Measurements from ENCODE around the gene TMEM260. TPM values are rescaled to one million over a fixed set of nuclear protein-coding genes. Genes with fewer than 3 reads are reported as not detected.
A peak's percentile ranks its signal among the peaks of the same experiment; 100 is the strongest.

Gene TMEM260
- total RNA-seq (10 to 100 TPM; 21.2 to 42.9 (median 33.2) TPM), polyA plus RNA-seq (10 to 100 TPM in 1 of 3 donors, 1 to 10 TPM in 2; 8.4 to 10.2 (median 9.9) TPM)
- long read RNA-seq, donor 1, full-length matches to known transcripts: 3 of 3 reads
- long read RNA-seq, donor 1, partial matches to known transcripts: 0 of 3 reads
- long read RNA-seq, donor 1, other reads (novel, unspliced or antisense): 0 of 3 reads
- long read RNA-seq, donor 2, full-length matches to known transcripts: 1 of 1 reads
- long read RNA-seq, donor 2, partial matches to known transcripts: 0 of 1 reads
- long read RNA-seq, donor 2, other reads (novel, unspliced or antisense): 0 of 1 reads

DNA sequence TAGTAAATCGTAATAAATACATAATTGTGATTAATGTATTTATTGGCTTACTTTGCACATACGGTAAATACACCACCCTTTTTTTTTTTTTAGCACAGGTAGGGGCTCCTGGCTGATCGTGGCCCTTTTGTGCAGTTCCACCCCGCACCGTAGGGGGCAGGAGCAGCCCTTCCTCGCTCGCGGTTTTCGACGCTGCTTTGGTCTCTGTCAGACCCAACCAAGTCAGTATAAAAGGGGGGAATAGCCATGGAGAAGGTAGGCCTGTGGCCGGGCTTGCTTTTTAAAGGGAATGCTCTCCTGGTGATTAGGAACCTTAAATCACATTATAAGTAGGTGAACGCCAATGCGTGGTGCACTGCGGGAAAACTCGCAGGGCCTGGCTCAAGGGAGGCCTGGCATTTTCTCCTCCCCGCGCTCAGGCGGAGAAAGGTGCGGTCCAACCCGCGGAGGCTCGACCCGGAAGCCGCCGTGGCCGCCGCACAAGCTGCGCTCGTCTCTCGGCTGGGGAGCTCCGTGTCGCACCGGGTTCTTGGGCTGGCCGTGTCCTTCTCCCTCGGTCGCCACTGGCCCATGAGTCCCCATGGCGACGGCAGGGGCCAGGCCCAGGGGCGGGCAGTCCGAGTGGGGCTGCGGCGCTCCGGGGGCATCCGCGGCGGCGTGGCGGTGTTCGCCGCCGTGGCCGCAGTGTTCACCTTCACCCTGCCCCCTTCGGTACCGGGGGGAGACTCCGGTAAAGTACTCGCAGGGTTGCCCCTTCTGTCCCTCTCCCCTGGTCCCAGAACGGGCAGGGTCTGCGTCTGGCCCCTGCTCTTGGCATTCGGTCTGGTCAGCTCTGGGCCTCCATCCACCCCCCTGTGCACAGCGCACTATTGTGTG, at the start of gene TMEM260:
Gene TMEM260, plus strand, starts transcription at position 454 of the 876 bp plus-strand sequence. Its CDS starts 117 bp downstream, at position 571.
- 0 to 1% (median 0%) methylated on average over 36 to 60 of the region's 60 CpGs for WGBS, 5 donors
- DNase-seq: peak; percentile 96
- peak within 1 kb of the TSS; percentile 61 to 92 (median 88) for H3K4me3 ChIP-seq
- peak within 1 kb of the TSS; percentile 66 to 98 (median 92) for H3K27ac ChIP-seq
- H3K27me3 ChIP-seq (replicated peaks in 1 of 7): no peaks in the 10 kb centered on the region
- no peaks in the 10 kb centered on the region for H3K36me3 ChIP-seq
- H3K4me1 ChIP-seq: peaks cover 20 to 50% (median 29%) of the 10 kb centered on the region in 6 donors
- no peaks in the 10 kb centered on the region for H3K9me3 ChIP-seq
- TF ChIP-seq POLR2A (IDR thresholded peaks at IDR 0.05) (peak; percentile 33 to 60 (median 60)), CTCF (IDR thresholded peaks at IDR 0.05 in 8 of 11, conservative IDR thresholded peaks at IDR 0.05 in 3 of 11) (peak; percentile 89 to 97 (median 94)), POLR2AphosphoS5 (IDR thresholded peaks at IDR 0.05) (peak; percentile 95 to 97 (median 97))
- intact Hi-C loops (cut with DNase I; ENCODE audit: low total_unique reads): no loop called here

GRCh38 chr14:56532546-56532945, 47.1 kb upstream of the TMEM260 start:
- 86 to 97% (median 89%) methylated on average over 7 of the region's 7 CpGs for WGBS, 5 donors
- Histone ChIP-seq H3K4me1 (no peaks in the 10 kb centered on the region), H3K27ac (no peak overlapping the region), H3K4me3 (no peak overlapping the region), H3K36me3 (no peaks in the 10 kb centered on the region), H3K9me3 (no peaks in the 10 kb centered on the region), H3K27me3 (replicated peaks in 1 of 7) (peaks cover 0 to 5% (median 0%) of the 10 kb centered on the region in 7 donors)
- intact Hi-C loops (cut with DNase I; ENCODE audit: low total_unique reads): no loop called here
- no peak for TF ChIP-seq CTCF (IDR thresholded peaks at IDR 0.05 in 8 of 11, conservative IDR thresholded peaks at IDR 0.05 in 3 of 11)
- TF ChIP-seq POLR2AphosphoS5 (IDR thresholded peaks at IDR 0.05): no peak
- no peak for TF ChIP-seq POLR2A (IDR thresholded peaks at IDR 0.05)
- DNase-seq: no peak

GRCh38 chr14:56534656-56535055, 44.9 kb upstream of the TMEM260 start:
- WGBS, 5 donors: 91 to 95% (median 93%) methylated on average over 10 of the region's 10 CpGs
- Histone ChIP-seq H3K27me3 (replicated peaks in 1 of 7) (peaks cover 0 to 5% (median 0%) of the 10 kb centered on the region in 7 donors), H3K36me3 (no peaks in the 10 kb centered on the region), H3K4me3 (no peak overlapping the region), H3K27ac (no peak overlapping the region), H3K9me3 (no peaks in the 10 kb centered on the region), H3K4me1 (no peaks in the 10 kb centered on the region)
- DNase-seq: no peak
- intact Hi-C loops (cut with DNase I; ENCODE audit: low total_unique reads): no loop called here
- TF ChIP-seq POLR2AphosphoS5 (IDR thresholded peaks at IDR 0.05) (no peak), POLR2A (IDR thresholded peaks at IDR 0.05) (no peak), CTCF (IDR thresholded peaks at IDR 0.05 in 8 of 11, conservative IDR thresholded peaks at IDR 0.05 in 3 of 11) (no peak)

DNA sequence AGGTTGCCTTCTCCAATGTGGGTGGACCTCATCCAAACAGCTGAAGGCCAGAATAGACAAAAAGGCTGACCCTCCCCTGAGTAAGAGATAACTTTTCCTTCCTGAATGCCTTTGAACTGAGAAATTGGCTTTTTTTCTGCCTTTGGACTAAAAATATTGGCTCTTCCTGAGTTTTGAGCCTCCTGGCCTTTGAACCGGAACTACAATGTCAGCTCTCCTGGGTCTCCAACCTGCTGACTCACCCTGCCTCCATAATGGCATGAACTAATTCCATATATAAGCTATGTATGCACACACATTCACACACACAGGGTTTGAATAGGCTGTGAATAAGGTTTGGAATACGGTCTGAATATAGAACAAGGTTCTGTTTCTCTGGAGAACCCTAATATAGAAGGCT, 39.7 kb upstream of the TMEM260 start:
- no peak for DNase-seq
- 78 to 94% (median 91%) methylated on average over 2 of the region's 2 CpGs for WGBS, 5 donors
- H3K9me3 ChIP-seq: no peaks in the 10 kb centered on the region
- no peak overlapping the region for H3K27ac ChIP-seq
- H3K36me3 ChIP-seq: no peaks in the 10 kb centered on the region
- intact Hi-C loops (cut with DNase I; ENCODE audit: low total_unique reads): no loop called here
- TF ChIP-seq POLR2A (IDR thresholded peaks at IDR 0.05): no peak
- TF ChIP-seq CTCF (IDR thresholded peaks at IDR 0.05 in 8 of 11, conservative IDR thresholded peaks at IDR 0.05 in 3 of 11): no peak
- TF ChIP-seq POLR2AphosphoS5 (IDR thresholded peaks at IDR 0.05): no peak
- no peak overlapping the region for H3K4me3 ChIP-seq
- H3K4me1 ChIP-seq: no peaks in the 10 kb centered on the region
- no peaks in the 10 kb centered on the region for H3K27me3 ChIP-seq (replicated peaks in 1 of 7)

All from spleen (tissue), 13 donors.